ENCODE data around the gene SEMA4C.

SEMA4C gene

GRCh38 chr2:96869822-96870625, at the start of gene SEMA4C:
TSS of gene SEMA4C (minus strand) at chr2:96870080. CDS start at chr2:96867886, 2,194 bp downstream.
- DNase-seq = no peak

- no peak for DNase-seq
Measured at GRCh38 chr2:96918754-96919550, 49.1 kb upstream of the SEMA4C start.

GRCh38 chr2:96918092-96918753, 48.3 kb upstream of the SEMA4C start:
- no peak for DNase-seq

- DNase-seq = no peak
Measured at GRCh38 chr2:96916646-96917543, 47.0 kb upstream of the SEMA4C start.

GRCh38 chr2:96916156-96916630, 46.3 kb upstream of the SEMA4C start:
- no peak for DNase-seq

- no peak for DNase-seq
Measured at GRCh38 chr2:96914332-96914731, 44.5 kb upstream of the SEMA4C start.

GRCh38 chr2:96913398-96914202, 43.7 kb upstream of the SEMA4C start:
- no peak for DNase-seq

GRCh38 chr2:96913117-96913397, 43.2 kb upstream of the SEMA4C start:
- no peak for DNase-seq

- DNase-seq = no peak
Measured at GRCh38 chr2:96912346-96913116, 42.7 kb upstream of the SEMA4C start.

- no peak for DNase-seq
Measured at GRCh38 chr2:96909611-96910021, 39.7 kb upstream of the SEMA4C start.

GRCh38 chr2:96907115-96908041, 37.5 kb upstream of the SEMA4C start:
- no peak for DNase-seq

GRCh38 chr2:96906729-96907114, 36.8 kb upstream of the SEMA4C start:
- no peak for DNase-seq

GRCh38 chr2:96903815-96904214, 33.9 kb upstream of the SEMA4C start:
- DNase-seq = no peak

GRCh38 chr2:96903318-96903717, 33.4 kb upstream of the SEMA4C start:
- DNase-seq = no peak

- DNase-seq = no peak
Measured at GRCh38 chr2:96900237-96900636, 30.4 kb upstream of the SEMA4C start.

GRCh38 chr2:96899413-96899741, 29.5 kb upstream of the SEMA4C start:
- DNase-seq = no peak

GRCh38 chr2:96898641-96899412, 28.9 kb upstream of the SEMA4C start:
- DNase-seq = no peak

- no peak for DNase-seq
Measured at GRCh38 chr2:96898135-96898505, 28.2 kb upstream of the SEMA4C start.

GRCh38 chr2:96897491-96898134, 27.7 kb upstream of the SEMA4C start:
- no peak for DNase-seq

Measured in amniotic stem cell (primary cell).